Measurements from ENCODE around the gene MAP3K21. TPM values are rescaled to one million over a fixed set of nuclear protein-coding genes. Genes with fewer than 3 reads are reported as not detected.

The MAP3K21 gene
- 4.1 TPM for total RNA-seq

GRCh38 chr1:233327651-233328141, at the start of gene MAP3K21:
MAP3K21 (plus strand) TSS chr1:233327724; CDS start chr1:233328029, 305 bp downstream.
- peak; percentile 70 for DNase-seq

- DNase-seq = no peak
These were observed 48.9 kb upstream of the MAP3K21 start for GRCh38 chr1:233278631-233279030.

- no peak for DNase-seq
These were observed 47.6 kb upstream of the MAP3K21 start for GRCh38 chr1:233279971-233280370.

GRCh38 chr1:233281711-233282581, 45.6 kb upstream of the MAP3K21 start:
- no peak for DNase-seq

DNA sequence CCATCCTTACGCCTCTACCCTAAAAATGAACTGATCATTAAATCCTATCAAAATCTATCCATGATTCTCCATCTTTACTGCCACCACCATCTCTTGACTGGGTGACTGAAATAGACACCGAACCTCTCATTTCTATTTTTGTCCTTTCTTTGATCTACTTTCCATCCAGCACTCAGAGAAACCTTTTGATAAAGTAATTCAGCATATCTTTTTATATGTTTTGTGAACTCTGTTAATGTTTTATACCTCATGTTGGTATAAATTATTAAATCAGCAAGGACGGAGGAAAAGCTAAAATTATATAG, 45.0 kb upstream of the MAP3K21 start:
- DNase-seq = no peak

GRCh38 chr1:233289676-233290075, 37.8 kb upstream of the MAP3K21 start:
- DNase-seq = no peak

DNA sequence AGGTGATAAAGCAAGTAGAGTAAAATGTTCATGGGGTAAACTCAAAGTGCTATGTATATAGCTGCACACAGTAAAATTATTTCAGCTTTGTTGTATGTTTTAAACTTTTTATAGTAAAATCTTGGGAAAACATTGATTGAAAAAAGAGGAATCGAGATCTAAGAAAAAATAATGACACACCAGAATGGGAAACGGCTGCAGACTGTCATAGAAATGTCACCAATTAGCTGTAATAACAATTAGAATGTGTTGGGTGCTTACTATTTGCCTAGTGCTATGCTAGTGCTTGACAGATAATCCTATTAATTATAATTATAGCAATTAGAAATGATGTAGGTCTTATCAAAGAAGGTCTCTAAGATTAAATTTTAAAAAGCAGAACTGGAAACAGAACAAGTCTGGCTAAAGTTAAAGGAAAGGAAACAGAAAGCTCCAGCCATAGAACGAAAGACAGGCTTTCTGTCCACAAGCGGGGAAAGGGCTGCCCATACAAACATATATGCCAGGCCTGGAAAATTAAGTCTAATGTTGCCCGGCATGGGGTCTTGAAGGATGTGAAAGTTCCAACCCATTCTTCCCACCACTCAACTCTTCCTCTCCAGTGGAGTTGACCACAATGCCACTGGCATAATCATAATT, 37.0 kb upstream of the MAP3K21 start:
- no peak for DNase-seq

DNA sequence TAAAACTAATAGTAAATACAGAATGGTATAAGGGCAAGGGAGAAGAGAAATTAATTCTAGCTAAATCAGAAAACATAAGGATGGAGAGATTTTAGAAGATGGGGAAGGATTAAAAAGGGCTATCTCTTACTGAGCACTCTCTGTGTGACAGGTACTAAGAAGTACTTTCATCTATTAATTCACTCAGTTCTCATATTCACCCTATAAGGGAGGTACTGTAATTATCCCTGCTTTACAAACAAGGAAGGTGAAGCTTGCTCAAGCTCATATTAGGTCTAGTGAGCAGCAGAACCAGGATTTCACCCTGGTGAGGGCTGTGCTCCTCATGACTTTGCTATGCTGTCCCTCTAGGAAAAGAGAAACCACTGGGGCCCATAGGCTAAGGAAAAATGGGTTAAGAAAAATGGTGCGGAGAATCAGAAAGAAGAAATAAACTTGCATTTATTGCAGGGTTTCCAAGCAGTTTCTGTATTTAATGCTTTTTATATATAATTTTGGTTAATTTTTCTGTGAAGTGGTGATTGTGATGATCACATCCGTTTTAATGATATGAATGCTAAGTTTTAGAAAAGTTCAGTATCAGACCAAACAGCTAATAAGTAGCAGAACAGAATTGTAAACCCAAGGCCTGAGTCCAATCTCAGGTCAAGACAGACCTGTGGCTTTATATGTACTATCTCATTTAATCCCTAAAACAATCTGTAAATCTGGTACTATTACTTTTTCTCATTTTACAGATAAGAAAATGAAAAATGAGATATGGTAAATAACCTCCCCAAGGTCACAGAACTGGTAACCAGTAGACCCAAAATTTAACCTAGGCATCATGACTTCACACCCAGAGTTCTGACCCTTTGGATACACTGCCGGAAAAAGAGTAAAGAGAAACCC, 33.7 kb upstream of the MAP3K21 start:
- DNase-seq = no peak

DNA sequence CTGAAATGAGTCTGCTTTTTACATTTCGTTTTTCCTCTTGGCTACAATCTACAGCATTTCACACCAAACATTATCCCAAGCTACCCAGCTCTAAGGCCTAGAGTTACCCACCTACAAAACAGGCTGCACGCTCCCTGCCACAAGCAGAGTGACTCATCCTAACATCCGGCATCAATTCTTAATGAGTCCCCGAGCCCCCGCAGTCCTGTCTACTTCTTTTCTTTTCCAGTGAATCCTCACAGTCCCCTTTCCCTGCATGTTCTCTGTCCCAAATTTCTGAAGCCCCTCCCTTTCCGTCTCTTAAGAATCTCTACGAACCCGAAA, 32.6 kb upstream of the MAP3K21 start:
- DNase-seq = peak; percentile 27

GRCh38 chr1:233295237-233295974, 32.1 kb upstream of the MAP3K21 start, which contains the start of gene PCNX2:
PCNX2 (minus strand) TSS chr1:233295725; CDS start chr1:233295478, 247 bp downstream.
- peak; percentile 47 for DNase-seq

- DNase-seq = no peak
These were observed 31.6 kb upstream of the MAP3K21 start for GRCh38 chr1:233295975-233296322.

DNA sequence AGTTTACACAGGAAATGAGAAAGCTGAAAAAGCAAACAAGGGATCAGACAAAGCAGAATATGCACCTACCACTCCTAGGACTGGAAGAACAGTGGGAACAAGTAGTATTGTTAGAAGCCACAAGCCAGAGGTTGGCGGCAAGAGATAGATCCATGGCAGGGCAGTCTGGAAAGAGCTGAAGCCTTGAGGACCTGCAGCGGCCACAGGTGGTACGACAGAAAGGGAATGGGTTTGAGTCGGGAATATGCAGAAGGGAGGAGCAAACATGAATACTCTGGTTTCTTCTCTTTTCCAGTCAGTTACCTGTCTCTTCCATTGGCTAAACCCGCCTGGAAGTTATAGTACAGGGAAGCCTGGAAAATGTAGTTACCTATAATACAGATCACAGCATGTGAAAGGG, 28.1 kb upstream of the MAP3K21 start:
- DNase-seq = no peak

DNA sequence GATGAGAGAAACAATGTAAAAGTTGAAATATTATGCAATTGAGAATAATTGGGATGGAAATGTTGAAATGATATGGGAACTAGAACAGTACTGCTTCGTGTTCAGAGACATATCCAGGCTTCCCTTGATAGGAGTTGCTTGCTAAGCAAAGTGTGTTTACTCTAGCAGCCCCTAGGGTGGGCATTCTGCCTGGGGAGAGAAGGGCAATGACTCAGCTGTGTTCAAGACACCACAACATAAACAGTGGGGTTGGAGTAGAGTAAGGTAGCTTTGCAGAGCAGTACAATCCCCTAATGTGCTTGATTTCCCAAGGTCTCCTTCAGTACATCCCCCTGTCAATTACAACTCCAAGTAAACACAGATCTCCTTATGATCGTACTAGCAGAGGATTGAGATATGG, 27.2 kb upstream of the MAP3K21 start:
- no peak for DNase-seq

- no peak for DNase-seq
These were observed 22.9 kb upstream of the MAP3K21 start for GRCh38 chr1:233304489-233305102.

GRCh38 chr1:233313434-233314155, 13.9 kb upstream of the MAP3K21 start:
- DNase-seq = no peak

GRCh38 chr1:233315718-233316301, 11.7 kb upstream of the MAP3K21 start:
- no peak for DNase-seq

- DNase-seq = no peak
These were observed 11.1 kb upstream of the MAP3K21 start for GRCh38 chr1:233316473-233316872.

DNA sequence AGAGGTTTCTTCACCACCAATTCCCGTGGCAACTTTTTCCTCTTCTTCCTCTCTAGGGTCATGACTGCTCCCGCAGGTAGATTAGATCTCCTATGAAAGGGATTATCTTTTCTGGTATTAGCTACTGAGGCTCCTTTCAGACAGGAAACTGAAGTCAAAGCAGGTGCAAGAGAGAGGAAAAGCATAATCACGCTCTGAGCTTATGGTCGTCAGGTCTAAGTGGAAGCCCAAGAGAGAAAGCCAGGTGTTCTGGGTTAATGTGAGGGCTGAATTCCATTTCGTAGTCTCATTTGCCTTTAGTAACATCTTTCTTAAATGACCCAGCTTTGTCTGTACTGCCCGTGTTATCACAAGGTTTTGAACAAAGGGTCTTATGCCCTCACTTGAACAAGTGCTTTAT, 8.3 kb upstream of the MAP3K21 start:
- DNase-seq = no peak

GRCh38 chr1:233320023-233320422, 7.5 kb upstream of the MAP3K21 start:
- no peak for DNase-seq

DNA sequence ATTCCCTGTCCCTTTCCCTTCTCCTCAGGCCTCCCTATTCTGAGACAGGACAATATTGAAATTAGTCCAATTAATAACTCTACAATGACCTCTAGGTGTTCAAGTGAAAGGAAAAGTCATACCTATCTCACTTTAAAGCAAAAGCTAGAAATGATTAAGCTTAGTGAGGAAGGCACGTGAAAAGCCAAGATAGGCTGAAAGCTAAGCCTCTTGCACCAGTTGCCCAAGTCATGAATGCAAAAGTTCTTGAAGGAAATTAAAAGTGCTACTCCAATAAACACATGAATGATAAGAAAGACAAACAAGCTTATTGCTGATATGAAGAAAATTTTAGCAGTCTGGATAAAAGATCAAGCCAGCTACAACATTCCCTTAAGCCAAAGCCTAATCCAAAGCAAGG, 3.8 kb upstream of the MAP3K21 start:
- DNase-seq = no peak

DNA sequence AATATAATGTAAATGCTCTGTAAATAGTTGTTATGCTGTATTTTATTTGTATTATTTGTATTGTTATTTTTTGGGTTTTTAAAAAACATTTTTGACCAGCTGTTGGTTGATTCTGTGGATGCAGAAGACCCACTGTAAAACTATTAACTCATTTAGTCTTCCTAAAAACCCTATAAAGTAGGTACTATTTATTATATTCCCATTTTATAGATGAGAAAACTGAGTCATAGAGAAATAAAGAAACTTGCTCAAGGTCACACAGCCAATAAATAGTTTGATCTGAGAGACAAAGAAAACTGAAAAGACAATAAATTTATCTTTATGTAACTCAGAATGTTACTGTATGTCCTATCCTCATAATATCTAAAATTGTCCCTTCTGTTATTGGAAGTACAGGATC, 1.2 kb upstream of the MAP3K21 start:
- DNase-seq = no peak

All from occipital lobe (tissue), 2 donors.